Measurements from ENCODE around the gene KATNB1.

The KATNB1 gene

DNA sequence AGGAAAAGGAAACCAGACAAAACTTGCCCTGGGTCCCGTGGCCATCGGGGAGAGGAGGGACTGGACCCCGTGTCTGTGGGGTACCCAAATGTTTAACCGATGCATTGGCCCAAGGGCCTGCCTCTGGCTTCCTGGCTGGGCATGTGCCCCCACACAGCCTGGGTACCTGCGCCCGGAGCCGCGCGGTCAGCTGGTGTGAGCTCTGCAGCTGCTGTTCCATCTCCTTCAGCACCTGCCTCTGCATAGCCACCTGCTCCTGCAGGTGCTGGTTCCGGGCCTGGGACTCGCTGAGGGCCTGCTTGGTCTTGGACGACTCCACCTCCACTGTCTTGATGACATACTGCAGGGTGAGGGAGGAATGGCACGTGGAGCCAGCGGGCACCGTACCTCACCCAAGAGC, 34.8 kb downstream of the KATNB1 start:
- no peak for TF ChIP-seq L3MBTL2 (conservative IDR thresholded peaks at IDR 0.05)
- TF ChIP-seq LEF1 (IDR thresholded peaks at IDR 0.05; ENCODE audit: borderline replicate concordance), result no peak
- no peak for TF ChIP-seq BHLHE40 (IDR thresholded peaks at IDR 0.05; ENCODE audit: borderline replicate concordance)
- TF ChIP-seq ARNT (IDR thresholded peaks at IDR 0.05), result no peak
- TF ChIP-seq TARDBP (IDR thresholded peaks at IDR 0.05), result no peak
- TF ChIP-seq, protein P1, sequence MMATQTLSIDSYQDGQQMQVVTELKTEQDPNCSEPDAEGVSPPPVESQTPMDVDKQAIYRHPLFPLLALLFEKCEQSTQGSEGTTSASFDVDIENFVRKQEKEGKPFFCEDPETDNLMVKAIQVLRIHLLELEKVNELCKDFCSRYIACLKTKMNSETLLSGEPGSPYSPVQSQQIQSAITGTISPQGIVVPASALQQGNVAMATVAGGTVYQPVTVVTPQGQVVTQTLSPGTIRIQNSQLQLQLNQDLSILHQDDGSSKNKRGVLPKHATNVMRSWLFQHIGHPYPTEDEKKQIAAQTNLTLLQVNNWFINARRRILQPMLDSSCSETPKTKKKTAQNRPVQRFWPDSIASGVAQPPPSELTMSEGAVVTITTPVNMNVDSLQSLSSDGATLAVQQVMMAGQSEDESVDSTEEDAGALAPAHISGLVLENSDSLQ (IDR thresholded peaks at IDR 0.05), result no peak
- no peak for TF ChIP-seq FOXM1 (IDR thresholded peaks at IDR 0.05; ENCODE audit: borderline replicate concordance)
- no peak for TF ChIP-seq SUZ12 (IDR thresholded peaks at IDR 0.05)
- no peak for TF ChIP-seq HDGF (IDR thresholded peaks at IDR 0.05; ENCODE audit: borderline replicate concordance)
- TF ChIP-seq FOXA1 (IDR thresholded peaks at IDR 0.05), result no peak
- TF ChIP-seq CTBP1 (IDR thresholded peaks at IDR 0.05; ENCODE audit: borderline replicate concordance), result no peak
- no peak for TF ChIP-seq NFRKB (IDR thresholded peaks at IDR 0.05)
- DNase-seq (ENCODE audit: extremely low spot score), result no peak
- CTCF ChIA-PET, result interaction anchor here (0.5 kb wide), 1 partner anchor 834 kb away, joined by 3 read pairs; no protein-coding TSS in a partner anchor
- POLR2A ChIA-PET, result no interaction called here

DNA sequence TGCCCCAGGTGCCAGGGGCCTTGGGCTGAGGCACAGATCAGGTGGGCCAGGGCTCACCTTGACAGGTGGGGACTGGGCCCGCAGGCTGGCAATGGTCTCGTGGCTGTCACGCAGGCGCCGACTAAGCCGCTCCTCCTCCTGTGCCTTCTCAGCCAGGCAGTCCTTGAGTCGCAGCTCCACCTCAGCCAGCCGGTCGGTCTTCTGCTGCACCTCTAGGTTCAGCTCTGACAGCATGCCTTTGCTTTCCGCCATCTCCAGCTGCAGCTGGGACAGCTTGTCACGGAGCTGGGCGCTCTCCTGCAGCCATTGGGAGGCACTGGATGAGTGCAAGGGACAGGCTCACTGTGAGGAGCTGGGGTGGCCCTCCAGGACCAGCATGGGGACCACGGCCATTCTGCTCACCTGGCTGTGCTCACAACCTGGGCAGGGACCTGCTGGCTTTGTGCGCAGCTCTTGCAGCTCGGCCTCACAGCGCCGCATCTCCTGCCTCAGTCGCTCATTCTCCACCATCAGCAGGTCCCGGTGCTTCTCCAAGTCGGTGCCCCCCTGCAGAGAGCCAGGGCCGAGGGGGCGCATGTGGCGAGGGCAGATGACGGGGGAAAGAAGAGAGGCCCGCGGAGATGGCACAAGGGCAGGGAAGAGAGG, 35.7 kb downstream of the KATNB1 start:
- TF ChIP-seq L3MBTL2 (conservative IDR thresholded peaks at IDR 0.05) (no peak), SUZ12 (IDR thresholded peaks at IDR 0.05) (no peak), LEF1 (IDR thresholded peaks at IDR 0.05; ENCODE audit: borderline replicate concordance) (no peak), ARNT (IDR thresholded peaks at IDR 0.05) (no peak), ZNF384 (IDR thresholded peaks at IDR 0.05) (no peak), FOXA1 (IDR thresholded peaks at IDR 0.05) (no peak), FOXM1 (IDR thresholded peaks at IDR 0.05; ENCODE audit: borderline replicate concordance) (no peak), CTBP1 (IDR thresholded peaks at IDR 0.05; ENCODE audit: borderline replicate concordance) (no peak), SP1 (IDR thresholded peaks at IDR 0.05) (no peak), ELF4 (IDR thresholded peaks at IDR 0.05) (no peak), FOXK2 (IDR thresholded peaks at IDR 0.05) (no peak), NFRKB (IDR thresholded peaks at IDR 0.05) (no peak)
- TF ChIP-seq, protein P1 (IDR thresholded peaks at IDR 0.05), result no peak
- POLR2A ChIA-PET, result no interaction called here
- DNase-seq (ENCODE audit: extremely low spot score), result no peak
- CTCF ChIA-PET, result no interaction called here

DNA sequence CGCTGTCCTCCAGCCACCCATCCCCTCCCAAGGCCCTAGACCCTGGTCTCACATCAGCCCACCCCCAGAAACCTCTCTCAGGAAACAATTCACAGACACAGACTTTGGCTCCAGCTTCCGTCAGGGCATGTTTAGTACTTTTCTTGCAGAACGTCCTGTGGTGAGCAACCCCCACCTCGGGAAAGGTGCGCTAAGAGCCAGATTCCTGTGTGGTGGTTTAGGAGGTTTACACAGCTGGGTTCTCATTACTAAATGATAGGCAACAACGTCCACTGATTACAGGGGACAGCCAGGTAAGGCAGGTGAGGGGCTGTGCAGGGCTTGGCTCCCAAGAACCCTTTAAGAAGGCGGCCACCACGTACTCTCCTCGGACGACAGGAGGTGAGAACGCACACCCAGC, 37.4 kb downstream of the KATNB1 start:
- POLR2A ChIA-PET, result no interaction called here
- TF ChIP-seq LEF1 (IDR thresholded peaks at IDR 0.05; ENCODE audit: borderline replicate concordance), result no peak
- TF ChIP-seq BHLHE40 (IDR thresholded peaks at IDR 0.05; ENCODE audit: borderline replicate concordance), result no peak
- TF ChIP-seq SUZ12 (IDR thresholded peaks at IDR 0.05), result no peak
- no peak for TF ChIP-seq L3MBTL2 (conservative IDR thresholded peaks at IDR 0.05)
- TF ChIP-seq, protein P1 (IDR thresholded peaks at IDR 0.05), result no peak
- no peak for TF ChIP-seq NFRKB (IDR thresholded peaks at IDR 0.05)
- TF ChIP-seq CTBP1 (IDR thresholded peaks at IDR 0.05; ENCODE audit: borderline replicate concordance), result no peak
- no peak for TF ChIP-seq ZNF384 (IDR thresholded peaks at IDR 0.05)
- TF ChIP-seq FOXK2 (IDR thresholded peaks at IDR 0.05), result no peak
- TF ChIP-seq FOXM1 (IDR thresholded peaks at IDR 0.05; ENCODE audit: borderline replicate concordance), result no peak
- no peak for TF ChIP-seq ARNT (IDR thresholded peaks at IDR 0.05)
- TF ChIP-seq ELF4 (IDR thresholded peaks at IDR 0.05), result no peak
- TF ChIP-seq HDGF (IDR thresholded peaks at IDR 0.05; ENCODE audit: borderline replicate concordance), result no peak
- no peak for TF ChIP-seq FOXA1 (IDR thresholded peaks at IDR 0.05)
- TF ChIP-seq SP1 (IDR thresholded peaks at IDR 0.05), result no peak
- no peak for TF ChIP-seq TARDBP (IDR thresholded peaks at IDR 0.05)
- CTCF ChIA-PET, result no interaction called here
- no peak for DNase-seq (ENCODE audit: extremely low spot score)

DNA sequence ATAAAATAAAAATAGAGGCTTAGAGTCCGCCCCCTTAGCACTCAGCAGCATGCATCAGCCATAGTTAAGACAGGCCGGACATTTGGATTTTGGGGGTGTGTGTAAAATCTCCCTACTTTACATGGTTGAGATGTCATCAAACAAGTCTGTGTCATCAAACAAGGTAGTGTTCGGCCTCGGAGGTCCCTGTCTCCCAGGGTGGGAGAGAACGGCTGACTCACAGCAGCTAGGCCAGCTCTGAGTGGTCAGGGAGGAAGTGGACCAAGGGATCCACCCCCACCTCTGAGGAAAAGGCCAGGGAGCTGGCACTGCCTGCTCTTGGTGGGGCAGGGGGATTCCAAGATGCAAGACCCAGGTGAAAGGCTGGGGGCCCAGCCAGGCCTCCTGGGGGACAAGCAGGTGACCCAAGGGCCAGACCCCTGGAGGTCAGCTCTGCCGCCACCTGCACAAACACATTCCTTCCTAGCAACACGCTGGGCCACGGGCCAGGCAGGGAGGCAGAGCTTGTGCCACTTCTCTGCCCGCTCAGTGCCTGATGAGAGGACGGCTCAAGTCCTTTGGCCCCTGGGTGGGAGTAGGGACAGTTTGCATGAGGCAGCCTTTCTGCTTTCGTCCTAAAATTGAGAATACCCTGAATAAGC, 38.2 kb downstream of the KATNB1 start:
- DNase-seq (ENCODE audit: extremely low spot score), result no peak
- ChIA-PET CTCF (interaction anchor here (0.8 kb wide), 1 partner anchor 18 kb away, joined by 7 read pairs; no protein-coding TSS in a partner anchor), POLR2A (no interaction called here)
- TF ChIP-seq CTBP1 (IDR thresholded peaks at IDR 0.05; ENCODE audit: borderline replicate concordance), result no peak
- TF ChIP-seq FOXM1 (IDR thresholded peaks at IDR 0.05; ENCODE audit: borderline replicate concordance), result no peak
- TF ChIP-seq ZNF384 (IDR thresholded peaks at IDR 0.05), result no peak

DNA sequence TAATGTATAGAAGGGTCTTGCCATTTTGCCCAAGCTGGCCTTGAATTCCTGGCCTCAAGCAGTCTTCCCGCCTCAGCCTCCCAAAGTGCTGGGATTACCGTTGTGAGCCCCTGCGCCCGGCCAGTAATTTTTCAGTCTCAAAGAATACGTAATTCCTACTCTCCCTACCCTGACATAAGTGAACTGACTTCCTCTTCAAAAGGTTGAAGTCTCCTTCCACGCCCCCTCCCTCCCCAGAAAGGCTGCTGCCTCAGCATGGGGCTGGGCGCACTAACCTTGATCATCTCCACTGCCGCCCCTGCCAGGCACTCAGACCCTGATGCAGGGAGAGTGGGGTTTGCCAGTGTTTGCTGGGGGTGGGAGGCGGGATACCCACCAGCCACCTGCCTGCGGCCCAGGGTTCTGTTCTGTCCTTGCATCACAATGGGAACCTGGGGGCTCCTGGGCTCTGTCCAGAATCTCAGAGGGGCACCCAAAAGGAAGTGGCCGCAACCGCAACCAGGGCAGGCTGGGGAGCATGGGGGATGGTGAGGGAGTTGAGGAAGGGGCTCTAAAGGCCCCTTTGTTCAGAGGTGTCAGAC, 39.2 kb downstream of the KATNB1 start:
- ChIA-PET POLR2A (no interaction called here), CTCF (no interaction called here)
- DNase-seq (ENCODE audit: extremely low spot score), result no peak
- TF ChIP-seq, protein P1 (IDR thresholded peaks at IDR 0.05), result no peak
- TF ChIP-seq FOXM1 (IDR thresholded peaks at IDR 0.05; ENCODE audit: borderline replicate concordance) (no peak), LEF1 (IDR thresholded peaks at IDR 0.05; ENCODE audit: borderline replicate concordance) (no peak), FOXK2 (IDR thresholded peaks at IDR 0.05) (no peak), SP1 (IDR thresholded peaks at IDR 0.05) (no peak), ZNF384 (IDR thresholded peaks at IDR 0.05) (no peak), SUZ12 (IDR thresholded peaks at IDR 0.05) (no peak), HDGF (IDR thresholded peaks at IDR 0.05; ENCODE audit: borderline replicate concordance) (no peak), FOXA1 (IDR thresholded peaks at IDR 0.05) (no peak), BHLHE40 (IDR thresholded peaks at IDR 0.05; ENCODE audit: borderline replicate concordance) (no peak), ARNT (IDR thresholded peaks at IDR 0.05) (no peak), NFRKB (IDR thresholded peaks at IDR 0.05) (no peak), CTBP1 (IDR thresholded peaks at IDR 0.05; ENCODE audit: borderline replicate concordance) (no peak), ELF4 (IDR thresholded peaks at IDR 0.05) (no peak)

All from HEK293T (cell line).